ENCODE data around the gene GOLGA1. TPM values are rescaled to one million over a fixed set of nuclear protein-coding genes. Genes with fewer than 3 reads are reported as not detected.

The GOLGA1 gene
- total and polyA plus RNA-seq, 2 of the 13 experiments (the other 11 are each of a cell fraction or from before 2014, with no cell fraction given) = 12.7 to 15.9 TPM

- TF ChIP-seq THAP9 (CRISPR knock-in tag; IDR thresholded peaks at IDR 0.05; ENCODE audit: borderline replicate concordance) = peak; percentile 80
- TF ChIP-seq ZNF124 (CRISPR knock-in tag; IDR thresholded peaks at IDR 0.05) = 0 out of 2 replicates have a peak, but pooled peaks have one; percentile 29
- TF ChIP-seq ZNF713 (CRISPR knock-in tag; IDR thresholded peaks at IDR 0.05) = no peak
- TF ChIP-seq TFDP2 (CRISPR knock-in tag; IDR thresholded peaks at IDR 0.05) = peak; percentile 85
- TF ChIP-seq SP2 (CRISPR knock-in tag; IDR thresholded peaks at IDR 0.05) = peak; percentile 71
- TF ChIP-seq SNAPC4 (CRISPR knock-in tag; IDR thresholded peaks at IDR 0.05) = no peak
- no peak for TF ChIP-seq CCDC6 (CRISPR knock-in tag; IDR thresholded peaks at IDR 0.05)
- TF ChIP-seq ZNF354B (CRISPR knock-in tag; IDR thresholded peaks at IDR 0.05) = no peak
- no peak for TF ChIP-seq ZBED4 (CRISPR knock-in tag; IDR thresholded peaks at IDR 0.05; ENCODE audit: borderline replicate concordance)
Measured at GRCh38 chr9:124868511-124869465, 72.1 kb downstream of the GOLGA1 start (continued).

All from HepG2 (cell line).